Karpas-422 (cell line): ENCODE measurements around the gene OR1L6. TPM values are rescaled to one million over a fixed set of nuclear protein-coding genes. Genes with fewer than 3 reads are reported as not detected.

Source experiments
- DNase-seq: peaks from one replicate; pipeline ENCODE4 v3.0.0-alpha.2; 2015
- H2AFZ ChIP-seq: fragments of 200-600 bp; sonication (generic); 2 replicates; pipeline ENCODE4 v1.6.1; 2014; ENCODE audit warnings: antibody characterized with exemption, low read length, mixed read lengths
- H3K27ac ChIP-seq: fragments of 200-600 bp; sonication (generic); 2 replicates; pipeline ENCODE4 v1.5.1; 2014; ENCODE audit warnings: mild to moderate bottlenecking, low read length, moderate library complexity
- H3K27me3 ChIP-seq: fragments of 200-600 bp; sonication (generic); 2 replicates; pipeline ENCODE4 v1.6.1; 2014; ENCODE audit warnings: low read length, mixed read lengths
- H3K36me3 ChIP-seq: fragments of 200-600 bp; sonication (generic); 2 replicates; pipeline ENCODE4 v1.6.1; 2014; ENCODE audit warnings: low read length, mixed read lengths; ENCODE audit not compliant: insufficient read depth
- H3K4me1 ChIP-seq: fragments of 200-600 bp; sonication (generic); 2 replicates; pipeline ENCODE4 v1.6.1; 2014; ENCODE audit warnings: mild to moderate bottlenecking, low read length, mixed read lengths
- H3K4me2 ChIP-seq: fragments of 200-600 bp; sonication (generic); 2 replicates; pipeline ENCODE4 v1.6.1; 2014; ENCODE audit warnings: low read length, low read depth, mild to moderate bottlenecking; ENCODE audit not compliant: poor library complexity, severe bottlenecking
- H3K4me3 ChIP-seq: fragments of 200-600 bp; sonication (generic); 2 replicates; pipeline ENCODE4 v1.5.1; 2014; ENCODE audit warnings: mild to moderate bottlenecking, antibody characterized with exemption, low read length, mixed read lengths
- H3K79me2 ChIP-seq: fragments of 200-600 bp; sonication (generic); 2 replicates; pipeline ENCODE4 v1.6.1; 2014; ENCODE audit warnings: mild to moderate bottlenecking, low read length, mixed read lengths
- H3K9ac ChIP-seq: fragments of 200-600 bp; sonication (generic); 2 replicates; pipeline ENCODE4 v1.6.0; 2014; ENCODE audit warnings: low read length
- H3K9me2 ChIP-seq: fragments of 200-600 bp; sonication (generic), shearing (Covaris generic); replicated peaks from 2 replicates; pipeline ENCODE4 v1.6.0; 2014; ENCODE audit warnings: mild to moderate bottlenecking, low read length, moderate library complexity; ENCODE audit not compliant: insufficient read depth
- H3K9me3 ChIP-seq: fragments of 300-700, 200-600 bp; sonication (generic); 2 replicates; pipeline ENCODE4 v1.6.1; 2014; ENCODE audit warnings: low read length, mixed read lengths
- H4K20me1 ChIP-seq: fragments of 200-600 bp; sonication (generic); 2 replicates; pipeline ENCODE4 v1.6.1; 2014; ENCODE audit warnings: mild to moderate bottlenecking, antibody characterized with exemption, low read length, low read depth; ENCODE audit not compliant: insufficient read depth
- total RNA-seq: library from RNA; depleted of rRNA; stranded (reverse); fragments of >200 nt; shearing (Covaris generic); gene quantifications from 2 replicates; pipeline ENCODE4 v1.2.3, GENCODE V29; 2014; ENCODE audit warnings: low replicate concordance; rRNA removed

Gene OR1L6
- total RNA-seq, 1 experiment from 2014 or later = not detected

- Histone ChIP-seq H3K9ac (no peak overlapping the region), H2AFZ (no peak overlapping the region), H3K9me3 (no peaks in the 10 kb centered on the region), H3K79me2 (no peaks in the 10 kb centered on the region), H3K4me1 (no peaks in the 10 kb centered on the region), H3K36me3 (no peaks in the 10 kb centered on the region), H3K9me2 (no peaks in the 10 kb centered on the region), H3K27ac (no peak overlapping the region), H4K20me1 (no peaks in the 10 kb centered on the region), H3K27me3 (no peaks in the 10 kb centered on the region), H3K4me3 (no peak overlapping the region), H3K4me2 (no peak overlapping the region)
- DNase-seq = no peak
Observed at GRCh38 chr9:122791872-122792669, 50.0 kb downstream of the OR1L6 start.

DNA sequence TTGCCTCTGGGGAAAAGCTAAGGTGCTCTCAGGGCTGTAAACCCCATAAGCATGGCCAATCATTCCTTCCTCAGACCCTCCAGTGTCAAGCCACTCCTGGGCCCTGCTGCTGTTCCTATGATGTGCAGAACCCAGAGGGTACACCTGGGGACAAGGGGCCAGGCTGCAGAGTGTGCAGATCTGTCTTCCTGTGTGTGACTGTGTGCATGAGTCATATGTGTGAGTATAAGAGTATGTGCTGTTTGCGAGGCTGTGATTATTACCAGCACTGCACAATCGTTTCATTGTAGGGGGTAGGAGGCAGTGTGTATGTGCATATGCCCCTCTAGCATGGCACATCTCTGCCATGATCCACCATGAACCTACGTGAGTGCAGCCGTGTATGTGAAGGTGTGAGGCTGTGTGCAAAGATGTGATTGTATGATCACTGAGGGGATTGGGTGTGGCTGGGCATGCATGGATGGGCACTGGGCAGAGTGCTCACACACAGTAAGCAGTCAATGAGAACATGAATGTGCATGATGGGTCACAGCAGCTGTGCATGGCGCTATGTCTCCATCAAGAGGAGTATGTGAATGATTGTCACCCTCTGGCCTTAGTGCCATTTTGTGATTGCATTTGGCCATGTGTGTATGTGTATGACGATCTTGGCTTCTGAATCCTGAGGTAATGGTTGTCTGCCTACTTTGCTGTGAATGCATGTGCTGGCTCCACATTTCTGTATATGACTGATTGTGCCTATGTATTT, 55.4 kb downstream of the OR1L6 start:
- Histone ChIP-seq H3K4me1 (no peaks in the 10 kb centered on the region), H3K36me3 (no peaks in the 10 kb centered on the region), H3K4me3 (no peak overlapping the region), H3K9ac (no peak overlapping the region), H3K27ac (no peak overlapping the region), H3K27me3 (no peaks in the 10 kb centered on the region), H4K20me1 (no peaks in the 10 kb centered on the region), H3K4me2 (no peak overlapping the region), H3K9me2 (no peaks in the 10 kb centered on the region), H3K9me3 (no peaks in the 10 kb centered on the region), H3K79me2 (no peaks in the 10 kb centered on the region), H2AFZ (no peak overlapping the region)
- no peak for DNase-seq

Other genes with a start within 250 kb of the OR1L6 start
- gene OR1J2, start 231.5 kb upstream of the OR1L6 start, total RNA-seq = not detected in 2 replicates
- not detected in 2 replicates for gene OR1J4, start 223.2 kb upstream of the OR1L6 start, total RNA-seq
- not detected in 2 replicates for gene OR1N1, start 215.0 kb upstream of the OR1L6 start, total RNA-seq
- gene OR1N2, start 189.2 kb upstream of the OR1L6 start, total RNA-seq = not detected in 2 replicates
- 0.40 TPM in 1 of 2 replicates, not detected in the other for gene OR1L8, start 158.9 kb upstream of the OR1L6 start, total RNA-seq
- not detected in 2 replicates for gene OR1Q1, start 127.6 kb upstream of the OR1L6 start, total RNA-seq
- gene OR1B1, start 84.7 kb upstream of the OR1L6 start, total RNA-seq = not detected in 2 replicates
- not detected in 2 replicates for gene OR1L1, start 80.6 kb upstream of the OR1L6 start, total RNA-seq
- not detected in 2 replicates for gene OR1L3, start 67.2 kb upstream of the OR1L6 start, total RNA-seq
- 0.78 TPM in 1 of 2 replicates, not detected in the other for gene OR1L4, start 18.3 kb upstream of the OR1L6 start, total RNA-seq
- not detected in 2 replicates for gene OR5C1, start 46.6 kb downstream of the OR1L6 start, total RNA-seq
- not detected in 2 replicates for gene OR1K1, start 57.8 kb downstream of the OR1L6 start, total RNA-seq
- 10.0 and 15.1 TPM in 2 replicates for gene PDCL, start 86.3 kb downstream of the OR1L6 start, total RNA-seq
- 58.5 and 93.8 TPM in 2 replicates for gene RC3H2, start 163.1 kb downstream of the OR1L6 start, total RNA-seq
- 10.8 and 26.5 TPM in 2 replicates for gene ZBTB6, start 171.0 kb downstream of the OR1L6 start, total RNA-seq
- 7.6 and 21.8 TPM in 2 replicates for gene ZBTB26, start 189.2 kb downstream of the OR1L6 start, total RNA-seq
- gene RABGAP1, start 198.7 kb downstream of the OR1L6 start, total RNA-seq = 46.0 and 85.1 TPM in 2 replicates